ENCODE data around the gene PKP1.
A peak's percentile ranks its signal among the peaks of the same experiment; 100 is the strongest.

PKP1 gene

DNA sequence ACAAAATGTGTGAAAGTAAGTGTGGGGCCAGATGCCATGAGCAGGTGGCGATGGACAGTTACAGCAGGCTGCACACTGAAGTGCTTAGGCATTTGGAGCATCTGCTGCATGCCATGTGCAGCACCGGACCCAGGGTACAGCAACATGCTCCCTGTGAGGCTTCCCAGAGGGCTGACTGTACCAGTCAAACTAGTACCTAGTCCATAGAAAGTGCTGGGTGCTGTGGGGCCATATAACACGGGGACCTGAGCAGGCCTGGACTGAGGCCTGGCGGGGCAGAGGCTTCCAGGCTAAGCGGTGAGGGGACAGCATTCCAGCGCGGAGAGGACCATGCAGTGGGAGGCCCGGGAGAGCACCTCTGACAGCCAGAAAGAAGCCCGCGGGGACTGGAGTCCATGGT lies 29.9 kb upstream of the PKP1 start:
- CTCF ChIA-PET, result interaction anchor here (0.8 to 6.5 kb wide), 9 partner anchors 39 to 156 kb away, joined by 4 to 145 read pairs (median 9); no protein-coding TSS in a partner anchor
- H3K4me3 ChIP-seq (ENCODE audit: low read depth, low read length), result no peak overlapping the region
- no peak overlapping the region for H3K27ac ChIP-seq (ENCODE audit: extremely low read depth, low read depth, low read length)
- H3K36me3 ChIP-seq (ENCODE audit: control insufficient read depth in 2 of 2, insufficient read depth in 1 of 2, low read length in 2 of 2), result no peaks in the 10 kb centered on the region
- POLR2A ChIA-PET, result no interaction called here
- no peaks in the 10 kb centered on the region for H3K4me1 ChIP-seq (ENCODE audit: control insufficient read depth, insufficient read depth, low read length)
- no peaks in the 10 kb centered on the region for H3K9me3 ChIP-seq (ENCODE audit: control insufficient read depth, insufficient read depth, low read depth, low read length)
- TF ChIP-seq ZNF555 (tag by site-specific recombination; conservative IDR thresholded peaks at IDR 0.05), result no peak
- TF ChIP-seq ZNF184 (tag by site-specific recombination; IDR thresholded peaks at IDR 0.05), result no peak
- no peak for TF ChIP-seq ZEB2 (tag by site-specific recombination; IDR thresholded peaks at IDR 0.05)
- TF ChIP-seq ZNF133 (tag by site-specific recombination; IDR thresholded peaks at IDR 0.05), result no peak
- no peak for TF ChIP-seq ZNF423 (tag by site-specific recombination; IDR thresholded peaks at IDR 0.05)
- TF ChIP-seq, protein P1, sequence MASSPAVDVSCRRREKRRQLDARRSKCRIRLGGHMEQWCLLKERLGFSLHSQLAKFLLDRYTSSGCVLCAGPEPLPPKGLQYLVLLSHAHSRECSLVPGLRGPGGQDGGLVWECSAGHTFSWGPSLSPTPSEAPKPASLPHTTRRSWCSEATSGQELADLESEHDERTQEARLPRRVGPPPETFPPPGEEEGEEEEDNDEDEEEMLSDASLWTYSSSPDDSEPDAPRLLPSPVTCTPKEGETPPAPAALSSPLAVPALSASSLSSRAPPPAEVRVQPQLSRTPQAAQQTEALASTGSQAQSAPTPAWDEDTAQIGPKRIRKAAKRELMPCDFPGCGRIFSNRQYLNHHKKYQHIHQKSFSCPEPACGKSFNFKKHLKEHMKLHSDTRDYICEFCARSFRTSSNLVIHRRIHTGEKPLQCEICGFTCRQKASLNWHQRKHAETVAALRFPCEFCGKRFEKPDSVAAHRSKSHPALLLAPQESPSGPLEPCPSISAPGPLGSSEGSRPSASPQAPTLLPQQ (tag by site-specific recombination; IDR thresholded peaks at IDR 0.05), result no peak
- no peak for TF ChIP-seq ZNF514 (tag by site-specific recombination; IDR thresholded peaks at IDR 0.05)
- TF ChIP-seq ZNF549 (tag by site-specific recombination; IDR thresholded peaks at IDR 0.05), result no peak
- TF ChIP-seq ZFP37 (tag by site-specific recombination; IDR thresholded peaks at IDR 0.05), result no peak
- TF ChIP-seq ZNF146 (tag by site-specific recombination; IDR thresholded peaks at IDR 0.05), result no peak
- no peak for TF ChIP-seq HOXC10 (CRISPR knock-in tag; IDR thresholded peaks at IDR 0.05)
- no peak for TF ChIP-seq ZNF654 (tag by site-specific recombination; IDR thresholded peaks at IDR 0.05; ENCODE audit: low read depth)

DNA sequence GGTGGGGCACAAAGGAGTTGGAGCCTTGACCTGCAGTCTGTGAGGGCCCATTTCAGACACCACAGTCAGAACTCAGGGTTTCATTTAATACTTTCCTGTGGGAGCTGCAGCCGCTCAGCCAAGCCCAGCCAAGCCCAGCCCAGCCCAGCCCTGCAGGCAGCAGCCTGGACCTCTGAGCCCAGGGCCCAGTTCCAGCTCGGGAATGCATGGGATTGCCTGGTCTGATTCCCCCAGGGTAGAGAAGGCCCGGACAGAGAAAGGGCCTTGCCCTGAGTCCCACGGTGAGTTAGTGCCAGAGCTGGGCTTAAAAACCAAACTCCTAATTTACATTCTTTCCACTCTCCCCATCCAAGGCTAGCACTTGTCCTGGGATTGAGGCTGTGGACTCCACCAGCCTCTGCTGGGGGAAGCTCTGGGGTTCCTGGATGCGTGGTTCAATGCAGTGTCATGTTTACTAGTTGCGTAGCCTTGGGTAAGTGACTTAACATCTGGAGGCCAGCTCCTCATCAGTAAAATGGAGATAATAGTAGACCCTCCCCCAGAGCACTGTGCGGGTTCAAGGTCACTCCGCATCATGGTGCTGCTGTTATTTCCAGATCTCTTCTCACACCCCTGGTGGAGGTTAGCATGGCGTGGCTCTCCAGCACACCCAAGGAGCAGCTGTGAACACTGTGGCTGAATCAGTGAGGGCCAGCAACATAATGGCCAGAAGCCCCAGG lies 29.2 kb upstream of the PKP1 start:
- no peak for TF ChIP-seq ZBTB17 (tag by site-specific recombination; IDR thresholded peaks at IDR 0.05)
- TF ChIP-seq, protein P2, sequence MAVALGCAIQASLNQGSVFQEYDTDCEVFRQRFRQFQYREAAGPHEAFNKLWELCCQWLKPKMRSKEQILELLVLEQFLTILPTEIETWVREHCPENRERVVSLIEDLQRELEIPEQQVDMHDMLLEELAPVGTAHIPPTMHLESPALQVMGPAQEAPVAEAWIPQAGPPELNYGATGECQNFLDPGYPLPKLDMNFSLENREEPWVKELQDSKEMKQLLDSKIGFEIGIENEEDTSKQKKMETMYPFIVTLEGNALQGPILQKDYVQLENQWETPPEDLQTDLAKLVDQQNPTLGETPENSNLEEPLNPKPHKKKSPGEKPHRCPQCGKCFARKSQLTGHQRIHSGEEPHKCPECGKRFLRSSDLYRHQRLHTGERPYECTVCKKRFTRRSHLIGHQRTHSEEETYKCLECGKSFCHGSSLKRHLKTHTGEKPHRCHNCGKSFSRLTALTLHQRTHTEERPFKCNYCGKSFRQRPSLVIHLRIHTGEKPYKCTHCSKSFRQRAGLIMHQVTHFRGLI (tag by site-specific recombination; IDR thresholded peaks at IDR 0.05), result peak; percentile 84; the same call in 1 of the 2 replicates
- H3K4me1 ChIP-seq (ENCODE audit: control insufficient read depth, insufficient read depth, low read length), result no peaks in the 10 kb centered on the region
- H3K4me3 ChIP-seq (ENCODE audit: low read depth, low read length), result no peak overlapping the region
- CTCF ChIA-PET, result interaction anchor here (0.5 to 6.5 kb wide), 42 partner anchors 8 to 282 kb away, joined by 3 to 145 read pairs (median 4); no protein-coding TSS in a partner anchor
- no peaks in the 10 kb centered on the region for H3K36me3 ChIP-seq (ENCODE audit: control insufficient read depth in 2 of 2, insufficient read depth in 1 of 2, low read length in 2 of 2)
- POLR2A ChIA-PET, result no interaction called here
- H3K27ac ChIP-seq (ENCODE audit: extremely low read depth, low read depth, low read length), result no peak overlapping the region
- no peaks in the 10 kb centered on the region for H3K9me3 ChIP-seq (ENCODE audit: control insufficient read depth, insufficient read depth, low read depth, low read length)

DNA sequence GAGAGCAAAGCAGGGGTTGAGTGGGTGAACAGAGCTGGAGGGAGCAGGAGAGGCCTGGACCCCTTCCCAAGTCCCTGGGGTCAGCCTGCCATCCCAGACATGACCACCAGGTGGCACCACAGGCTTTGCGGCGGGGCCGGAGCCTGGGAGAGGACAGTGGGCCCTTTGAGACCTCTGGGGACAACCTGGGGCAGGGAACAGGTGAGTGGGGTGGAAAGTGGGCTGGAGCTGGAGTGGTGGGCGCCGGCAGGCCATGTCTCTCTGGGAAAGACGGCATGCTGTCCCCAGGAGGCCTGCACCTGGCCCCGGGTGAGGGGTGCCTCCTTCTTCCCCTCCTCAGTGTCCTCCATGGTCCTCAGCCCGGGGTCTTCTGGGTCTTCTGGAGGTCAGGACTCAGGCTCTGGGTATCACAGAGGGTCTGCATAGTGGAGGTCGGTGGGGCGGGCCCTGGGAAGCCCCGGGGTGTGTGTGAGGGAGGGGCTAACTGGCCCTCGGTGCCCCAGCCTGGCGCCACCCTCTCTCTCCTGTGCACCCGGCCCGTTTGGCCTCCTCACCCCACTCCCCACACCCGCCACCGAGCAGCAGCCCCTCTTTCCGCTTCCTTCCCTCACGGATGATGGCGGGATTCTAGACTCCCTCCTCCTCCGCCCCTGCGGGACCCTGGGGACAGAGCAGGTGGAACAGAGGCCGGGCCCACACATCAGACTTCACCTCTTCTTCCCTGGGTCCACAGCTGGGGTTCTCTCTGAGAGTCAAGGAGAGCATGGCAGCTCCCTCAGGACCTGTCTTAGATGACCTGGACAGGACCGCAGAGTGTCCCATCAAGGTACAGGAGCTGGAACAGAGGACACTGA lies 28.5 kb upstream of the PKP1 start:
- Histone ChIP-seq H3K27ac (ENCODE audit: extremely low read depth, low read depth, low read length) (no peak overlapping the region), H3K9me3 (ENCODE audit: control insufficient read depth, insufficient read depth, low read depth, low read length) (no peaks in the 10 kb centered on the region), H3K4me3 (ENCODE audit: low read depth, low read length) (no peak overlapping the region), H3K4me1 (ENCODE audit: control insufficient read depth, insufficient read depth, low read length) (no peaks in the 10 kb centered on the region), H3K36me3 (ENCODE audit: control insufficient read depth in 2 of 2, insufficient read depth in 1 of 2, low read length in 2 of 2) (no peaks in the 10 kb centered on the region)
- CTCF ChIA-PET, result interaction anchor here (0.6 to 6.5 kb wide), 43 partner anchors 8 to 283 kb away, joined by 3 to 145 read pairs (median 4); no protein-coding TSS in a partner anchor
- POLR2A ChIA-PET, result no interaction called here
- no peak for TF ChIP-seq ZNF600 (tag by site-specific recombination; IDR thresholded peaks at IDR 0.05)
- no peak for TF ChIP-seq ZNF596 (tag by site-specific recombination; IDR thresholded peaks at IDR 0.05)
- no peak for TF ChIP-seq ZNF658 (tag by site-specific recombination; IDR thresholded peaks at IDR 0.05)
- TF ChIP-seq, protein P3, sequence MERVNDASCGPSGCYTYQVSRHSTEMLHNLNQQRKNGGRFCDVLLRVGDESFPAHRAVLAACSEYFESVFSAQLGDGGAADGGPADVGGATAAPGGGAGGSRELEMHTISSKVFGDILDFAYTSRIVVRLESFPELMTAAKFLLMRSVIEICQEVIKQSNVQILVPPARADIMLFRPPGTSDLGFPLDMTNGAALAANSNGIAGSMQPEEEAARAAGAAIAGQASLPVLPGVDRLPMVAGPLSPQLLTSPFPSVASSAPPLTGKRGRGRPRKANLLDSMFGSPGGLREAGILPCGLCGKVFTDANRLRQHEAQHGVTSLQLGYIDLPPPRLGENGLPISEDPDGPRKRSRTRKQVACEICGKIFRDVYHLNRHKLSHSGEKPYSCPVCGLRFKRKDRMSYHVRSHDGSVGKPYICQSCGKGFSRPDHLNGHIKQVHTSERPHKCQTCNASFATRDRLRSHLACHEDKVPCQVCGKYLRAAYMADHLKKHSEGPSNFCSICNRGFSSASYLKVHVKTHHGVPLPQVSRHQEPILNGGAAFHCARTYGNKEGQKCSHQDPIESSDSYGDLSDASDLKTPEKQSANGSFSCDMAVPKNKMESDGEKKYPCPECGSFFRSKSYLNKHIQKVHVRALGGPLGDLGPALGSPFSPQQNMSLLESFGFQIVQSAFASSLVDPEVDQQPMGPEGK (tag by site-specific recombination; IDR thresholded peaks at IDR 0.05), result 0 out of 2 replicates have a peak, but pooled peaks have one; percentile 51
- TF ChIP-seq ZNF426 (tag by site-specific recombination; IDR thresholded peaks at IDR 0.05), result no peak
- TF ChIP-seq, protein P4, sequence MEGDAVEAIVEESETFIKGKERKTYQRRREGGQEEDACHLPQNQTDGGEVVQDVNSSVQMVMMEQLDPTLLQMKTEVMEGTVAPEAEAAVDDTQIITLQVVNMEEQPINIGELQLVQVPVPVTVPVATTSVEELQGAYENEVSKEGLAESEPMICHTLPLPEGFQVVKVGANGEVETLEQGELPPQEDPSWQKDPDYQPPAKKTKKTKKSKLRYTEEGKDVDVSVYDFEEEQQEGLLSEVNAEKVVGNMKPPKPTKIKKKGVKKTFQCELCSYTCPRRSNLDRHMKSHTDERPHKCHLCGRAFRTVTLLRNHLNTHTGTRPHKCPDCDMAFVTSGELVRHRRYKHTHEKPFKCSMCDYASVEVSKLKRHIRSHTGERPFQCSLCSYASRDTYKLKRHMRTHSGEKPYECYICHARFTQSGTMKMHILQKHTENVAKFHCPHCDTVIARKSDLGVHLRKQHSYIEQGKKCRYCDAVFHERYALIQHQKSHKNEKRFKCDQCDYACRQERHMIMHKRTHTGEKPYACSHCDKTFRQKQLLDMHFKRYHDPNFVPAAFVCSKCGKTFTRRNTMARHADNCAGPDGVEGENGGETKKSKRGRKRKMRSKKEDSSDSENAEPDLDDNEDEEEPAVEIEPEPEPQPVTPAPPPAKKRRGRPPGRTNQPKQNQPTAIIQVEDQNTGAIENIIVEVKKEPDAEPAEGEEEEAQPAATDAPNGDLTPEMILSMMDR (tag by site-specific recombination; IDR thresholded peaks at IDR 0.05), result peak; percentile 91
- TF ChIP-seq, protein P5, sequence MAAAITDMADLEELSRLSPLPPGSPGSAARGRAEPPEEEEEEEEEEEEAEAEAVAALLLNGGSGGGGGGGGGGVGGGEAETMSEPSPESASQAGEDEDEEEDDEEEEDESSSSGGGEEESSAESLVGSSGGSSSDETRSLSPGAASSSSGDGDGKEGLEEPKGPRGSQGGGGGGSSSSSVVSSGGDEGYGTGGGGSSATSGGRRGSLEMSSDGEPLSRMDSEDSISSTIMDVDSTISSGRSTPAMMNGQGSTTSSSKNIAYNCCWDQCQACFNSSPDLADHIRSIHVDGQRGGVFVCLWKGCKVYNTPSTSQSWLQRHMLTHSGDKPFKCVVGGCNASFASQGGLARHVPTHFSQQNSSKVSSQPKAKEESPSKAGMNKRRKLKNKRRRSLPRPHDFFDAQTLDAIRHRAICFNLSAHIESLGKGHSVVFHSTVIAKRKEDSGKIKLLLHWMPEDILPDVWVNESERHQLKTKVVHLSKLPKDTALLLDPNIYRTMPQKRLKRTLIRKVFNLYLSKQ (tag by site-specific recombination; IDR thresholded peaks at IDR 0.05; ENCODE audit: borderline replicate concordance), result no peak

All from HEK293 (cell line).